HS-27A (cell line): Measurements from ENCODE around the gene ASPHD1.
"Not testable (repeated sequence)": the region's sequence is repeated elsewhere in the genome, so short reads cannot be mapped to it uniquely, and the experiment has no call there.

Source experiments
- DNase-seq: peaks from one replicate; pipeline ENCODE4 v3.0.0-alpha.2; 2012; ENCODE audit warnings: low read depth, missing footprints

Gene ASPHD1, protein sequence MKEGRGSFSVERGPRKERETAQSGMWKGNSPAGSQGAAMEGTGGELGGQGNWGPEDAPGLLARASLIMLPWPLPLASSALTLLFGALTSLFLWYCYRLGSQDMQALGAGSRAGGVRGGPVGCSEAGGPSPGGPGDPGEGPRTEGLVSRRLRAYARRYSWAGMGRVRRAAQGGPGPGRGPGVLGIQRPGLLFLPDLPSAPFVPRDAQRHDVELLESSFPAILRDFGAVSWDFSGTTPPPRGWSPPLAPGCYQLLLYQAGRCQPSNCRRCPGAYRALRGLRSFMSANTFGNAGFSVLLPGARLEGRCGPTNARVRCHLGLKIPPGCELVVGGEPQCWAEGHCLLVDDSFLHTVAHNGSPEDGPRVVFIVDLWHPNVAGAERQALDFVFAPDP

DNA sequence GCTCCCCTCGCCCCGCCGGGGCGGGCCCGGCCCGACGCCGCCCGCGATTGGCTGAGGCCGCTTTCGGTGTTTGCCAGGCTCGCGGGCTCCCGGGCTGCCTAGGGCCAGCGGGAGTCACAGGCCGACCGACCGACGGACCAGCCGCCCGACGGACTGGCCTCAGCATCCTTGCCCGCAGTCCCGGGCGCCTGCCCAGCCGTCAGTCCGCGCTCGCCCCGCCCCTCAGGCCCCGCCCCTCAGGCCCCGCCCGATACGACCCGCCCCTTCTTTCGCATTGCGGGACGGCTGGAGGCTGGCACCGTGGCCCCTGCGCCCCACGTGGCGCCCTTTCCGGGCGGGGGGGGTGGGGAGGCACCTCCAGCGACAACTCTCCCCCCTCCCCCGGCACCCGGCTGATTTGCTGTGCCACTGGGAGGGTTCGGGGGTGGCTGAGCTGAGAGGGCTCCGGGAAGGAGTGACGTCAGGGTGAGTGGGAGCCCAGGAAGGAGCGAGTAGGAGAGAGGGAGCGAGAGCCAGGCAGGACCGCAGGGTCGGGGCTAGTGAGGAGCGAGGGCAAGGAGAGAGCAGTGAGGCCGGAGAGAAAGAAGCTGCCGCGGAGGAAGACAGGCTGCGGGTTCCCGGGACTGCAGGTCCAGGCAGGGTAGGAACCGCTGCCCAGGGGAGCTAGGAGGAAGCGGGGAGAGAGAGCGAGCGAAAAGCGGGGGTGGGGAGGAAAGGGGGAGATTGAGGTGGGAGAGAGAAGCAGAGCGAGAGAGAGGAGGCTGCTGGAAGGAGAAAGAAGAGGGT lies at the start of gene ASPHD1:
Gene ASPHD1 (plus strand): TSS at position 387 of the 786 bp plus-strand sequence. CDS start 484 bp downstream, outside the sequence.
- DNase-seq: peak; percentile 74

DNA sequence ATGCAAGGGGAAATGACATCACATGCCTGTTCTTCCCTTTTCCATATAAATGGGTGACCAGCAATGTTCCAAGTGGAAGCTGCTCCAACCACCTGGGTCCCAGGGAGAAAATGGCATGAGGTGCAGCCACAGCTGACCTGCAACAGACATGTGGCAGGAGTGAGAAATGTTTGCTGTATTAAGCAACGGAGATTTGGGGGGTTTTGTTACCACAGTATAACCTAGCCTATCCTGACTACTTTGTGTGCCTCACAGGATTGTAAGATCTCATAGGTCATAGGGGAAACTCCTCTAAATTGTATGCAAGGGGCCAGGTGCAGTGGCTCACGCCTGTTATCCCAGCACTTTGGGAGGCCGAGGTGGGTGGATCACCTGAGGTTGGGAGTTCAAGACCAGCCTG lies 49.3 kb upstream of the ASPHD1 start:
- no peak for DNase-seq

DNA sequence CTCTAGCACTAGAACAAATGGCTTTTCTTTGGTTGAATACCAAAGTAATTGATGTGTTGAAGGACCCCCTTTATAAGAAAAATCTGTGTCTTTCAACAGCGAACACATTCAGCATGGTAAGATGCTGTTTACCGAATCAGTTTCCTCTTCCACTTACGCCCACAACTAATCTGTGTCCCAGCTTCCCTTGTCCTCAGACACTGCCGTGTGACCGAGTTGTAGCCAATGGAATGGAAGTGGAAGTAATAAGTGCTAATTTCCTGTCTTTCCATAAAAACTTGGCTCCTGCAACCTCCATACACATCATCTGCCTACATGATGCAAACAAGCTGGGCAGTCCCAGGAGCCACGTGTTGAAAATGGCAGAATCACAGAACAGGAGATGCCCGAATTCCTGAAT lies 47.6 kb upstream of the ASPHD1 start:
- no peak for DNase-seq

DNA sequence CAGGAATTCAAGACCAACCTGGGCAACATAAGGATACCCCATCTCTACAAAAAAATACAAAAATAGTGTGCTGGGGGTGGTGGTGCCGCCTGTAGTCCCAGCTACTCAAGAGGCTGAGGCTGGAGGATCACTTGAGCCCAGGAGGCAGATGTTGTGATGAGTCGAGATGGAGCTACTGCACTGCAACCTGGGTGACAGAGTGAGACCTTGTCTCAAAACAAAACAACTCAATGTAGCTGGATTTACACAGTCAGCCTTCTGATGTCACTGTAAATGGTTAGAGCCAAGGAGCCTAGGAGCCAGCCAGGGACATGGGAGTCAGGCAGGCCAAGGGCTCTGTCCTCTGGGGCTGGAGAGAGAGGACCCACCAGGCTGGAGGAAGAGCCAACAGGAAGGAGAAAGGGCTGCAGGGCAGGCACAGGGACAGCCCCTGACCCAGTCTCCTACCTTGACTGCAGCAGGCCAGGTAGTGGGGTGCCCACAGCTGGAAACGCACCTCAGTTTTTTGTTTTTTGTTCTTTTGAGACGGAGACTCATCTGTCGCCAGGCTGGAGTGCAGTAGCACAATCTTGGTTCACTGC lies 45.7 kb upstream of the ASPHD1 start:
- no peak for DNase-seq

DNA sequence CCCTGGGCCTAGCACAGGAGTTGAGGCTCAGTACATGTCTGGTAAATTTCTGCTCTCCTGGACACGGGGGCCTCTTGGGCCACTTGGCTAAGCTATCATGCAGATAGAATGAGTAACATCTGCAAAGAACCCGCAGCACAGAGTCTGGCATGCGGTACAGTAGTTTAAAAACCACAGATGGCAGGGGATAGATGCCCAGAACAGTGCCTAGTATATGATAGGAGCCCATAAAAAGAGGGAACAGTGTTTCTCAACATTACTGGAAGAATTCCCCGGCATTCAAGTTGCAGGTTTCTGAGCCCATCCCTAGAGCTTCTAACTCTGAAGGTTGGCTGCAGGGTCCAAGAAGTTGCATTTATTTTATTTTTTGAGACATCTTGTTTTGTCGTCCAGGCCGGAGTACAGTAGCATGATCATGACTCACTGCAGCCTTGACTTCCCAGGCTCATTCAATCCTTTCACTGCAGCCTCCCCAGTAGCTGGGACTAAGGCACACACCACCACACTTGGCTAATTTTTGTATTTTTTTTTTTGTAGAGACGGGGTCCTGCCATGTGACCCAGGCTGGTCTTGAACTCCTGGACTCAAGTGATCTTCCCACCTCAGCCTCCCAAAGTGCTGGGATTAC lies 43.0 kb upstream of the ASPHD1 start:
- no peak for DNase-seq

DNA sequence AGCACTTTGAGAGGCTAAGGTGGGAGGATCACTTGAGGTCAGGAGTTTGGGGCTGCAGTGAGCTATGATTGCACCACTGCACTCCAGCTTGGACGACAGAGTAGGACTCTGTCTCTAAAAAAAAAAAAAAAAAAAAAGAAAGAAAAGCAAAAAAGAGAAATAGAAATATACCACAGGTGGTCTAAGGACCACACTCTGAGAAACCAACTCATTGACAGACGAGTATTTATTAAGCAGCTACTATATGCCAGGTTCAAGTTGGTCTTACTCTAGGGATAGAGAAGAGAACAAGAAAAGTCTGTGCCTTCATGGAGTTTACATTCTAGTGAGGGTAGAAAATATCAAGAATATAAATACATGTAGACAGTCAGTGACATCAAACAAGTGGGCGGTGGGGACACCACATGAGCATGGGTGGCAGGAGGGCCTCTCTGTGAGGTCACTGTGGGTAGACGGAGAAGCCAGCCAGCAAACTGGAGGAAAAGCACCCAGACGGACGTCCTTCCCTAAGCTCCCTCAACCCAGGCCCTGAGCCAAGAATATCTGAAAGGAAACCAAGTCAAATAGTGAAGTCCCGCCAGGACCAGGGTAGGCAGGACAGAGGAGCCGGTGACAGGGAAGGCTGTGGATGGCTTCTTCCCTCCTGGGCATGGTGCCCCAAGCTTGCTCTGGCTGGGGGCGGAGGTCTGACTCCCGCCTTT lies 42.0 kb upstream of the ASPHD1 start:
- no peak for DNase-seq

DNA sequence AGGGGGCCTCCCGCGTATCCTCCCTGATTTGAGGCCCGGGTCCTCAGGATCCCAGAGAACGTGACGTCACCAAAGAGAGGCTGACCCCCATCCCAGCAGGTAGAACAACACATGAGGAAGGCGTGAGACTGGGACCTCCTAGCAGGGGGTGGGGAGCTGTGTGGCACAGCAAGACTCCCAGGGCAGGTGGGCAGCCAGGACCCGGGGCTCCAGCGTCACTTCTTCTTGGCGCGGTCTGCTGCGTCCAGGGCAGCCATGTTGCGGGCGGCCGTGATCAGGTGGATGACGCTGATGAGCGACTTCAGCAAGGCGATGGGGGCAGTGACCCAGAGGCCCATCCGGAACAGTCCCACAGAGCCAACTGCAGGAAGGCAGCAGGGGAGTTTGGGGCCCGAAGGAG lies 41.3 kb upstream of the ASPHD1 start:
- DNase-seq: no peak

DNA sequence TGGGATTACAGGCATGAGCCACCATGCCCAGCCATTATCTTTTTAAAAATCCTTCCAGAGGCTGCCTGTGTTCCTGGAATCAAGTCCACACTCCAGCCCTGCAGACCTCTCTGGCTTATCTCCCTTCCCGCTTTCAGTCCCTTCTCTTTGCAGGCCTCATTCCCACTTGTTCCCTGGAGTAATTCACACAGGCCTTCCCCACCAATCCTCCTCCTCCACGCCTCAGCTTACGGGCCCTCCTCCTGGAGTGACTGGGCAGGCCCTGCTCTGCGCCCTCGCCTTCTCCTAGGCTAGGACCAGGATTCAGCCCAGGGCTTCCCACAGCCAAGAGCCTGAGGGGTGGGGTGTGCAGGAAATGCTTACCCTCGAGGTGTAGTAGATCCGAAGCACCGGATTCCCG lies 40.1 kb upstream of the ASPHD1 start:
- DNase-seq: no peak

DNA sequence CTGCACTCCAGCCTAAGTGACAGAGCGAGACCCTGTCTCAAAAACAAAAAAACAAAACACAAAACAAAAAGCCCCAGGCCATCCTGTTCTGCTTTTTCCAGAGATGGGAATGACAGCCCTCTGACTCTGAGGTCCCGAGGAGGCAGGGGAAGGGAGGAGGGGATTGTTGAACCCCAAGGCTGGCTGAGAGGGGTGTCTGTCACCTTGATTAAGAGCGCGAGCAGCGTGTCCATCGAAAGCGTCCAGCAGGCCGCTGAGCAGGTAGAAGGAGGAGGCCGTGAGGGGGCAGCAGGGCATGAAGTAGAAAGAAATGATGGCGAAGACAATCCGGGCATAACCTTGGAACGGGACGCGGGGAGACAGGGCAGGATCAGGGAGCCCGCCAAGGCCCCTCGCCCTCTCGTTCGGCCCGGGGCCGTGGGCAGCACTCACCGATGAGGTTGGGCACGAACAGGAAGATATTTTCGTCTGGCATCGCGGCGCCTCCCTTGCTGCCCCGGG lies 37.9 kb upstream of the ASPHD1 start:
- no peak for DNase-seq

DNA sequence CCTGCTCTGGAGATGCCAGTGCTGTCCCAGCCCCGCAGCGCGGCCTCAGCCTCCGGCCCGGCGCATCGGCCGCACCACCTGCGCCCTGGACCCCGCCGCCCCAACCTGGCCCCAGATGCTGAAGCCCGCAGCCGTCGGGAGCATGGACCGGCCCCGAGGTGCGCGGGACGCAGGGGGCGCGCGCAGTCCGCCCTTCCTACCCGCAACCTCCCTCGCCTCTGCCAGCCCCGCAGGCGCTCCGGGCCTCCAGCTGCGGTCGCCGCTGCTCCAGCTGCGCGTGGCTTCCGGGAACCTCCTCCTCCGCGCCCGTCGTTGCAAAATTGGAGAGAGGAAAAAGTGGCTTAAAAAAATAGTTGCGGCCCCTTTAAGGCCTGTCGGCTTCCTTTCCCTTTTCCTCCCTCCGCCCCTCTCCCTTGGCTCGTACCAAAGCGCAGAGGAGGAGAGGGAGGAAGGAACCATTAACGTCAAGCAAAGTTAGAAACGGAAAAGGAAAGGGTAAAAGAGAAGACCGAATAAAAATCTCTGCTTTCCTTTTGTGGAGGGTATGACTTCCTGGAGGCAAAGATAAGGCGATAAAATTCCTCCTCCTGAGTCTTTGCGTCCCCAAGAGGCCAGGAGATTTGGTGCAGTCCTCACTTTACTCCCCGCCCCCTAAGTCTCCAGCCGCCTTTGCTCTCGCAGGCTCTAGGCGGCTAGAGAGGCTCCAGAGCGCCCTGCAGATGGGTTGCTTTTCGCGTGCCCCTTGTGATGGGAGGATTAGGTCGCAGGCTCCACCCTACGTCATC lies 37.2 kb upstream of the ASPHD1 start, which contains the start of gene CDIPT:
Gene CDIPT (minus strand): TSS at position 343 of the 785 bp plus-strand sequence. CDS start 369 bp downstream, outside the sequence.
- peak; percentile 92 for DNase-seq

DNA sequence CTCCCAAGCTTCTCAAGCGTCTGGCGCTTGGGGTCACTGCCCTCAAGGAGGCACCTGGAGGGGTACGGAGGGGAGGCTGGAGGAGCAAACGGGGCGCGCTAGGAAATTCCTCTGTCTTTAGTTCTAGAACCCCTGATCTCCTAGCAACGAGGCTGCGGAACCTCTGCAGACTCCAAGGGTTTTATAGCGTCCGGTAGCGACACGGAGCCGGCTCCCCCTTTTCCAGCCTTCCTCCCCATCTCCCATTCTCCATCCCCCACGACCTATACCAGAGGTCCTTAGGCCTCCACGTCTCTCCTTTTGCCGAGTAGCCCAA lies 36.7 kb upstream of the ASPHD1 start:
- no peak for DNase-seq

DNA sequence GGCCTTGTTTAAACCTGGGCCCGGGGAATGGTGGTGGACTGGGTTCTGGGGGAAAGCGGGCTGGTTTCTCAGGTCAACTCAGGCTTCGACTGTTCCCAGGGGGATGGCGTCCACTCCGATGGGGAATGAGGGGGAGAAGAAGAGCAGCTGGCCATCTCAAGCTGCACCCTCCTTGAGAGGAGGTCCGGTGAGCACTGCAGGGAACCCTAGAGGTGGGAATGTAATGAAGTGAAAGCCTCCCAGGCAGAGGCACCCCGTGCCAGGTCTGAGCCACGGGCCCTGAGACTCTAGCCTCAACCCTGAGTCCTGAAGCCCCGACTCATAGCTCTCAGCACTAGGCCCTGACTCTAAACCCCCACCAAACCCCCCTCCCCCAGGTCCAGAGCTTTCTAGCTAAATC lies 36.1 kb upstream of the ASPHD1 start:
- no peak for DNase-seq

DNA sequence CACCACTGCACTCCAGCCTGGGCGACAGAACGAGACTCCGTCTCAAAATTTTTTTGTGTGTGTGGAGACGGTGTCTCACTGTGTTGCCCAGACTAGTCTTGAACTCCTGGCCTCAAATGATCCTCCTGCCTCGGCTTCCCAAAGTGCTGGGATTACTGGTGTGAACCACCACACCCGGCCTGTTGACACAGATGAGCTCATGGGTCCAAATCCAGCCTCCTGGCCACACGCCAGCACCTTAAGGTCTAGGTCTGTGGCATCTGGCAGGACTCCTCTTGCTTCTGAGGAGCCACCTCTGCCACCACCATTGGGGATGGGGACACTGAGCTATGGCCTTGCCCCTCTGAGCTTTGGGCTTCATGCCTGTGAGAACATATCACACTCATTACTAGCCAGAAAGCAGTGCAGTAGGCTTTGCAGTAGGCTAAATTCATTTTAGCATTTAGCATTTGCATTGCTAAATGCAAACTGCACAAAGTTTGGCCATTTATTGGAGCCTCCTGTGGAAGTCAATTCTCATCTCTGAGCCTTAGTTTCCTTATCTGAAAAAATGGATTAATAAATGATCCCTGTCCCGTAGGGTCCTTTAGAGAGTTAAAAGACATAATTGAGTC lies 31.8 kb upstream of the ASPHD1 start:
- DNase-seq: no peak

DNA sequence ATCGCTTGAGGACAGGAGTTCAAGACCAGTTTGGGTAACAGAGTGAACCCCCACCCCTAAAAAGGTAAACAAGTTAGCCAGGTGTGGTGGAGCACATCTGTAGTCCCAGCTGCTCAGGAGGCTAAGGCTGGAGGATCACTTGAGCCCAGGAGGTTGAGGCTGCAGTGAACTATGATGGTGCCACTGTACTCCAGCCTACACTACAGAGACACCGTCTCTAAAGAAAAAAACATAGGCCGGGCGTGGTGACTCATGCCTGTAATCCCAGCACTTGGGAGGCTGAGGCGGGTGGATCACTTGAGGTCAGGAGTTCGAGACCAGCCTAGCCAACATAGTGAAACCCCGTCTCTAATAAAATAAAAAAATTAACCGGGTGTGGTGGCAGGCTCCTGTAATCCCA lies 31.2 kb upstream of the ASPHD1 start:
- DNase-seq: not testable (repeated sequence)

DNA sequence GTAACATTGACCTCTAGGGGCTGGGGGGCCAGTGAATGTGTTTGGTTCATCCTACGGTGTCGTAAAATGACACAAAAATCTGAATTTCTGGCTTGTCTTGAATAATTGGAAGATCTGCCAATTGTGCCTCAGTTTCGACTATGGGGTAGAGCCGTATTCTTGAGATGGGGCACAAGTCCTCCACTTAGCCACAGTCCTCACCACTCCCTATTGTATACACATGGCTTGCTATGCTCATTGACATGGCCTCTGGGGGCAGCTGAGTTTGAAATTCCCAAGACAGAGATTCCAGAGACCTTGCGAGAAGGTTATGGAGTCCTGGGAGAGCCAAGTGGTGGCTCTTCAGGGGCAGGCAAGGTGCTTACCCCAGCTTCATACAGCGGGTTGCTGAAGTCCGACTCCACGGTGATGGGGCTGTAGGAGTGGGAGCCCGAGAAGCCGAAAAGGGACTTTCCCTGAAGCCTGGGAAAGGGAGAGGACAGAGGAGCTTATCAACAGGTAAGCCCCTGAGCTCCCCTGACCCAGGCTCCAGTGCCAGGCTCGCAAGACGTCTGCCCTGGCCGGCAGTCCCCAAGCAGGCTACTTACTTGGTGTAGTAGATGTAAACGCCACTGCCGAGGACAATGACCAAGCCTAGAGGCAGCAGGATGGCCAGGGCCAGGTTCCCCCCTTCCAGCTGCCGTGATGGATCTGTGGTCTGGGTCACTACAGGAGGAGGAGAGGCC lies 28.3 kb upstream of the ASPHD1 start:
- DNase-seq: no peak

DNA sequence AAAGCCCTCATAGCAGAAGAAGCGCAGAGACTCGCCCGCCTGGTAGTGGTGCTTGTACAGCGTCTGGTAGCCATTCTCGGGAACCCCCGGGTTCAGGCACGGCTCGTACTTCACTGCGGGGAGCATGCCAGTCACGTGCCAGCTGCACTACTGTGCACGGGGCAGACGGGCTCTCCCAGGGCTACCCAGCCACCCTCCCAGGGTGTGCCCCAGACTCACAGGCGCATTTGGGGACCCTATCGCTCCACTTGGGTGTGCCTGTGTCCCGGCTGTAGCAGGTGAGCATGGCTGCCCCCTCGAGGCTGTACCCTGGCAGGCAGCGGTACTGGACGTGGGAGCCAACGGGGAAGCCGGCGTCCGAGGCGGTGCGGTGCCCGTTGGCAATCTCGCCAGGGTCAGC lies 27.0 kb upstream of the ASPHD1 start:
- no peak for DNase-seq

DNA sequence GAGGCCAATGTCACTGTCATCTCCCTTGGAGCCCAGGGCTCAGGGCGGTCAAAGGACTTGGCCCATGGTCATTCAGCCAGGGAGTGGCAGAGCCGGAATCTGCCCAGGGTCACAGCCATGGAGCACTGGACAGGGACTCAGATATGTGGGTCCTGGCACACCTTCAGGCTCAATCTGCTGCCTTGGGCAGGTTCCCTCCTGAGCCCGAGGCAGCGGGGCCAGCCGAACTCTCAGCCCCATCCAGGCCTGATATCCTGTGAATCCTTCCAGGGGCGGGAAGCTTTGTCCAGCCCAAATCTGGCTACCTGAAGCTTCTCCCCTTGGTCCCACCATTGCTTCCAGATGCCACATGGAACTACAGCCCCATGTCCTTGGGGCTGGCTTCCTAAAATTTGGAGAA lies 25.1 kb upstream of the ASPHD1 start:
- DNase-seq: no peak

DNA sequence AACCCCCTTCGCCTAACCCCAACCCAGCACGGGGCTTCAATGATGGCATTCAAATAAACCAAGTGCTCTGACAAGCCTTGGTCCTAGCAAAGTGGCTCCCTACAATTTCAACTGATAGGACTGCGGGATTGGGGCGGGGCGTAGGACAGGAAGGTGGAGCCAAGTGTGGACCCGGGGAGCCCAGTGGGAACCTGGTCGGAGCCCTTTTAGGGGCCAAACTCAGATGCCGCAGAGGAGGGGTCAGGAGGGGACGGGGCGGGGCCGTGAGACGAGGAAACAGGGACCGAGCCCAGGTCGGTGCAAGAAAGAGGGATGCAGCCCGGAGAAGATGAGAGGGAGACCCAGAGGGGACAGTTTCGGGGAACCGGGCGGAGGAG lies 24.1 kb upstream of the ASPHD1 start:
- no peak for DNase-seq

DNA sequence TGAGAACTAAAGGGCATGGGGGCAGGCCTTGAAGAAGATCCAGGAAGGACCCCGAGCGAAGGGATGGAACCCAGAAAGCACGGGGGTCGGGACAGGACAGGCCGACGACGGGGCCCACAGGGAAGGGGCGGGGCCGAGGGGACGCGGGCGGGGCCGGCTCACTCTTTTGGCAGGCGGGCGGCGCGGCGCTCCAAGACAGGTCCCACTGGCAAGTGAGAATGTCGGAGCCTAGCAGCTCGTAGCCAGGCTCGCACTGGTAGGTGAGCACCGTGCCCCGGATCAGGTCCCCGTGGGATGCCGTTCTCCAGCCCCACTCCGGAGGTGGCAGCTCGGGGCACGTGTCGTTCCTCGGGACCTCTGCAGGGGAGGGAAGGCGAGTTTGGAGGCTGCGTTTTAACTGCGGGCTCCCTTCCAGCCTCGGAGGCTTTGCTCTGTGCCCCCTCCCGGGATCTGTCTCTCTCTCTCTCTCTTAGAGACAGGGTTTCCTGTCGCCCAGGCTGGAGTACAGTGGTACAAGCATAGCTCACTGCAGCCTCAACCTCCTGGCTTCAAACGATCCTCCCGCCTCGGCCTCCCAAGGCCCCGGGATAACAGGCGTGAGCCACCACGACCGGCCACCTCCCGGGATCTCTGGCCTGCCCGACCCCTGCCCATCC lies 23.6 kb upstream of the ASPHD1 start:
- no peak for DNase-seq
